HG02571 (cell line): ENCODE measurements around the gene FXYD7.

ENCODE experiments used
- ATAC-seq: cut with Tn5 transposase; IDR thresholded peaks from one replicate; pipeline ENCODE4 v1.9.1; 2021; ENCODE audit warnings: mild to moderate bottlenecking, moderate library complexity; ENCODE audit not compliant: unreplicated experiment

Gene FXYD7

GRCh38 chr19:35162471-35163326 lies 19.6 kb downstream of the FXYD7 start:
- ATAC-seq: no peak

- ATAC-seq: no peak
Measured at GRCh38 chr19:35164418-35164817, 21.4 kb downstream of the FXYD7 start.

- no peak for ATAC-seq
Measured at GRCh38 chr19:35165200-35166058, 22.4 kb downstream of the FXYD7 start.

GRCh38 chr19:35166100-35167063 lies 23.3 kb downstream of the FXYD7 start:
- no peak for ATAC-seq

- ATAC-seq: no peak
Measured at GRCh38 chr19:35167251-35168119, 24.4 kb downstream of the FXYD7 start.

- no peak for ATAC-seq
Measured at GRCh38 chr19:35168196-35168595, 25.1 kb downstream of the FXYD7 start.

- no peak for ATAC-seq
Measured at GRCh38 chr19:35169221-35169995, 26.4 kb downstream of the FXYD7 start.

GRCh38 chr19:35170359-35171061 lies 27.5 kb downstream of the FXYD7 start:
- no peak for ATAC-seq

GRCh38 chr19:35171730-35172129 lies 28.7 kb downstream of the FXYD7 start:
- ATAC-seq: no peak

- no peak for ATAC-seq
Measured at GRCh38 chr19:35174226-35174625, 31.2 kb downstream of the FXYD7 start.

- no peak for ATAC-seq
Measured at GRCh38 chr19:35176181-35176570, 33.1 kb downstream of the FXYD7 start.

GRCh38 chr19:35177377-35178274 lies 34.6 kb downstream of the FXYD7 start:
- no peak for ATAC-seq

- no peak for ATAC-seq
Measured at GRCh38 chr19:35178701-35179100, 35.6 kb downstream of the FXYD7 start.

- ATAC-seq: no peak
Measured at GRCh38 chr19:35179830-35180229, 36.8 kb downstream of the FXYD7 start.

GRCh38 chr19:35181387-35181786 lies 38.3 kb downstream of the FXYD7 start:
- ATAC-seq: no peak

GRCh38 chr19:35184267-35184666 lies 41.2 kb downstream of the FXYD7 start:
- no peak for ATAC-seq

GRCh38 chr19:35184884-35185283 lies 41.8 kb downstream of the FXYD7 start:
- no peak for ATAC-seq
